Bone marrow (tissue), 2 donors: ENCODE data around the gene TNN.

Source experiments
- DNase-seq, 2 donors: peaks; one replicate each; lab custom pipeline; 2025; lab: John Stamatoyannopoulos, UW

The TNN gene

GRCh38 chr1:175146529-175147213, 79.0 kb downstream of the TNN start:
- peak; percentile 39 to 60 for DNase-seq

- no peak for DNase-seq
Measured at GRCh38 chr1:175147569-175147968, 79.9 kb downstream of the TNN start.

GRCh38 chr1:175148068-175148467, 80.4 kb downstream of the TNN start:
- DNase-seq: no peak

- no peak for DNase-seq
Measured at GRCh38 chr1:175150596-175151319, 83.1 kb downstream of the TNN start.

- DNase-seq: peak; percentile 21 to 30
Measured at GRCh38 chr1:175152006-175152652, 84.5 kb downstream of the TNN start.

GRCh38 chr1:175154629-175155472, 87.2 kb downstream of the TNN start:
- peak; percentile 17 to 51 for DNase-seq

GRCh38 chr1:175155473-175155856, 87.8 kb downstream of the TNN start:
- DNase-seq: no peak

GRCh38 chr1:175155936-175156335, 88.3 kb downstream of the TNN start:
- DNase-seq: no peak

- no peak for DNase-seq
Measured at GRCh38 chr1:175157200-175157599, 89.6 kb downstream of the TNN start.

GRCh38 chr1:175158170-175158591, 90.5 kb downstream of the TNN start:
- no peak for DNase-seq

GRCh38 chr1:175162955-175163354, 95.3 kb downstream of the TNN start:
- no peak for DNase-seq

- no peak for DNase-seq
Measured at GRCh38 chr1:175163702-175164101, 96.1 kb downstream of the TNN start.

- DNase-seq: no peak
Measured at GRCh38 chr1:175164751-175165150, 97.1 kb downstream of the TNN start.

GRCh38 chr1:175166746-175167145, 99.1 kb downstream of the TNN start:
- no peak for DNase-seq

GRCh38 chr1:175167861-175168260, 100.2 kb downstream of the TNN start:
- no peak for DNase-seq

GRCh38 chr1:175168782-175169181, 101.1 kb downstream of the TNN start:
- no peak for DNase-seq

- DNase-seq: no peak
Measured at GRCh38 chr1:175169286-175170018, 101.8 kb downstream of the TNN start.

- DNase-seq: no peak
Measured at GRCh38 chr1:175171036-175171913, 103.6 kb downstream of the TNN start.

- no peak for DNase-seq
Measured at GRCh38 chr1:175172503-175172902, 104.9 kb downstream of the TNN start.

- DNase-seq: no peak
Measured at GRCh38 chr1:175173531-175173930, 105.9 kb downstream of the TNN start.
